ENCODE results near the gene C2orf49.

The C2orf49 gene

DNA sequence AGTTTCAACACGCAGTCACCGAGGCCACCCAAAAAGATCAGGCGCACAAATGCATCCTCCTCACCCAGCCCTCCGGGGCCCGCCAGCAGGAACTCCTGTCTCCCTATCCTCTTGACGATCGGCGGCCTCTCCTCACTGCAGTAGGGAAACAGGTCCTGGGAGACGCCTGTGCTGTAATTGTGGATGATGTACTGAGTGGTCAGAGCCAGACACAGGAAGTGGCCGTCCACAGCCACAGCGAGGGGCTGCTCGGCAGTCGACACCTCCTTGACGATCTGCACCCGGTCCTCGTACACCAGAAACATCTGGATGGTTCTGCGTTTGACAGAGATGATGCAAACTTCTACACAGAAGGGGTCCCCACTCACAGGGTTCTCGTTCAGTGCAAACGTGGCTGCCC is 29.8 kb upstream of the C2orf49 start:
- peaks cover 6% of the 10 kb centered on the region for H3K4me1 ChIP-seq (ENCODE audit: insufficient read depth, insufficient read length)
- no peak overlapping the region for H3K4me3 ChIP-seq (ENCODE audit: insufficient read length, low read depth)
- no peaks in the 10 kb centered on the region for H3K27me3 ChIP-seq (ENCODE audit: insufficient read depth, insufficient read length)
- peaks cover 23% of the 10 kb centered on the region for H3K36me3 ChIP-seq (ENCODE audit: insufficient read depth, insufficient read length, low read length)
- H3K9me3 ChIP-seq (ENCODE audit: insufficient read depth, low read length), result no peaks in the 10 kb centered on the region
- no peak overlapping the region for H3K9ac ChIP-seq (ENCODE audit: insufficient read length, low read depth)
- no peak for DNase-seq (ENCODE audit: low read depth, low spot score)
- TF ChIP-seq ZNF274 (IDR thresholded peaks at IDR 0.05; ENCODE audit: low read depth, low read length) (no peak), SUZ12 (IDR thresholded peaks at IDR 0.05; ENCODE audit: extremely low read depth, insufficient read depth, insufficient read length) (no peak), YY1 (IDR thresholded peaks at IDR 0.05; ENCODE audit: insufficient read depth, insufficient read length) (no peak)

DNA sequence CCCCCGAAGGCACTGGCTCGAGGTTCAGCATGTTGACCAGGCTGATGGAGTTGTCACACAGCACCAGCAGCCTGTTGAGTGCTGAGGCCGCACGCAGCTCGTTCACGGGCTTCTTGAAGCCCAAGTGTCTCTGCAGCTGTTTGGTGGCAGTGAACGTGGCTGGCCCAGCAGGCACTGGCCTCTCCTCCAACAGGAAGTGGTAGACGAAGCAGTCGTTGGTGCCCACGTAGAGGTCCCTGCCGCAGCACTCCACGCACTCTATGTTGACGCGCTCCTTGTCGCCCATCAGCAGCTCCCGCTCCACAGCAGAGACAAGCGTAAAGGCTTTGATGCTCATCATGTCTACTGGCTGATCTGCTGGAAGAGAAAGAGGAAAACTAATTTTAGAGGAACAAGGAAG is 29.4 kb upstream of the C2orf49 start:
- H3K9ac ChIP-seq (ENCODE audit: insufficient read length, low read depth), result no peak overlapping the region
- peaks cover 6% of the 10 kb centered on the region for H3K4me1 ChIP-seq (ENCODE audit: insufficient read depth, insufficient read length)
- DNase-seq (ENCODE audit: low read depth, low spot score), result no peak
- TF ChIP-seq SUZ12 (IDR thresholded peaks at IDR 0.05; ENCODE audit: extremely low read depth, insufficient read depth, insufficient read length), result no peak
- no peak for TF ChIP-seq YY1 (IDR thresholded peaks at IDR 0.05; ENCODE audit: insufficient read depth, insufficient read length)
- H3K36me3 ChIP-seq (ENCODE audit: insufficient read depth, insufficient read length, low read length), result peaks cover 23% of the 10 kb centered on the region
- no peak overlapping the region for H3K4me3 ChIP-seq (ENCODE audit: insufficient read length, low read depth)
- no peaks in the 10 kb centered on the region for H3K9me3 ChIP-seq (ENCODE audit: insufficient read depth, low read length)
- no peaks in the 10 kb centered on the region for H3K27me3 ChIP-seq (ENCODE audit: insufficient read depth, insufficient read length)

DNA sequence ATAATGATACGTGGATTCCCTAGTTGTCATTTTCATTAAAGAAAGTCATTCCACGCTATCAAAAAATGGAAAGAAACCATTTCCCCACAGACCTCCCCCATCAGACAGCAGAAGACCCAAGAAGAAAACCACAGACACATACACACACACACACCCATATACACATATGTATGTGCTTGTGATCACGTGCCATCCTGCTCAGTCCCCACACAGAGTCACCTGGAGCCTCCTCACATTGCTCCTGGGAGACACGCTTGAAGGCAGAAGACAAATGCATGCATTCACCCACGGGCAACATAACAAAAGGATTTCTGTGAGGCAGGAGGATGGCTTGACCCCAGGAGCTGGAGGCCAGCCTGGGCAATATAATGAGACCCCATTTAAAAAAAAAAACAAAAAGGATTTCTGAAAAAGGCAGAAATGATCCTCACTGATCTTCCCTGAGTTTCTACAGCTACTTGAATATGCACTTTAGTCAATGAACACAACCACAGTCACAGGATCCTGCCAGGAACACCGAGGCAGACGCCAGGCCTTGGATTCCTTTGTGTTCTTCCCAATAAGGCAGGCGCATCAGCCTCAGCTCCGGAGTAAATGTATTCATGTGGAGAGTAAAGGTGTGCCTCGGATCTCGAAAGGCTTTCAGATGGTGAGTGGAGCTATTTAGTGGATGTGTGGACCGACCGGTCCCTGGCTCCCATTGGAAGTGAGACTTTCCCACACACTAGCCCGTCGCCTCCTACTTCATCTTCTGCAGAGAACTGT is 28.8 kb upstream of the C2orf49 start:
- no peak for DNase-seq (ENCODE audit: low read depth, low spot score)
- Histone ChIP-seq H3K36me3 (ENCODE audit: insufficient read depth, insufficient read length, low read length) (peaks cover 23% of the 10 kb centered on the region), H3K4me3 (ENCODE audit: insufficient read length, low read depth) (no peak overlapping the region), H3K9me3 (ENCODE audit: insufficient read depth, low read length) (no peaks in the 10 kb centered on the region), H3K27me3 (ENCODE audit: insufficient read depth, insufficient read length) (no peaks in the 10 kb centered on the region), H3K9ac (ENCODE audit: insufficient read length, low read depth) (no peak overlapping the region), H3K4me1 (ENCODE audit: insufficient read depth, insufficient read length) (peaks cover 6% of the 10 kb centered on the region)
- no peak for TF ChIP-seq YY1 (IDR thresholded peaks at IDR 0.05; ENCODE audit: insufficient read depth, insufficient read length)
- no peak for TF ChIP-seq ZNF274 (IDR thresholded peaks at IDR 0.05; ENCODE audit: low read depth, low read length)

DNA sequence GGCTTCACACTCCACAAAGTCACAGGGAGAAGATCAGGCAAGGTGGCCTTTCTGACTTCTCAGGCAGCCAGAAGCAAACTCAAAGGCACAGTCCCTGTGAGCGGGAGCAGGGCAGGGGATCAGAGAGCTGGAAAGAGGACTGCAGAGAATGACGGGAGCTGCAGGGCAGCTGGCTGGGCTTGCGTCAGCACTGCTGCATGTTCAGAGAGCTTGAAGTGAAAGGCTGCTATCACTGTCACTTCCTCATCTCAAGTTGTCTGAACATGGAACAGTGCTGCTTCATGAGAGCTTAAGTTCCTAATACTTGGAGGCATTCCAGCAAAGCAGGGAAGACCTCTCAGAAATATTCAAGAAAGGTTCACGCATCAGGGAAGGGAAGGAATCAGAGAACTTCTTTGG is 28.2 kb upstream of the C2orf49 start:
- no peak for DNase-seq (ENCODE audit: low read depth, low spot score)
- TF ChIP-seq SUZ12 (IDR thresholded peaks at IDR 0.05; ENCODE audit: extremely low read depth, insufficient read depth, insufficient read length) (no peak), ZNF274 (IDR thresholded peaks at IDR 0.05; ENCODE audit: low read depth, low read length) (no peak), YY1 (IDR thresholded peaks at IDR 0.05; ENCODE audit: insufficient read depth, insufficient read length) (no peak)
- no peak overlapping the region for H3K9ac ChIP-seq (ENCODE audit: insufficient read length, low read depth)
- no peaks in the 10 kb centered on the region for H3K27me3 ChIP-seq (ENCODE audit: insufficient read depth, insufficient read length)
- no peaks in the 10 kb centered on the region for H3K9me3 ChIP-seq (ENCODE audit: insufficient read depth, low read length)
- peaks cover 23% of the 10 kb centered on the region for H3K36me3 ChIP-seq (ENCODE audit: insufficient read depth, insufficient read length, low read length)
- peaks cover 6% of the 10 kb centered on the region for H3K4me1 ChIP-seq (ENCODE audit: insufficient read depth, insufficient read length)
- H3K4me3 ChIP-seq (ENCODE audit: insufficient read length, low read depth), result no peak overlapping the region

DNA sequence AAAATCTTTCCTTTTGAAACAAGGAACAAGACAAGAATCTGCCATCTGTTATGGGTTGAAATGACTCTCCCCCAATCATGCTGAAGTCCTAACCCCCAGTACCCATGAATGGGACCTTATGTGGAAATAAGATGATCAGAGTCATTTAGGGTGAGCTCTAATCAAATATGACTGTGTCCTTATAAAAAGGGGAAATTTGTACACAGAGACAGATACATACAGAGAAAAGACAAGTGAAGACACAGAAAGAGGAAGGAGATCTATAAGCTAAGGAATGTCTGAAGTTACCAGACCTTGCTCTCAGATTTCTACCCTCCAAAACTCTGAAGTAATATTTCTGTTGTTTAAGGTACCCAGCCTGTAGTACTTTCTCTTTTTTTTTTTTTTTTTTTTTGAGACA is 23.5 kb upstream of the C2orf49 start:
- Histone ChIP-seq H3K27me3 (ENCODE audit: insufficient read depth, insufficient read length) (no peaks in the 10 kb centered on the region), H3K36me3 (ENCODE audit: insufficient read depth, insufficient read length, low read length) (no peaks in the 10 kb centered on the region), H3K4me1 (ENCODE audit: insufficient read depth, insufficient read length) (peaks cover 4% of the 10 kb centered on the region), H3K4me3 (ENCODE audit: insufficient read length, low read depth) (no peak overlapping the region), H3K9ac (ENCODE audit: insufficient read length, low read depth) (no peak overlapping the region), H3K9me3 (ENCODE audit: insufficient read depth, low read length) (no peaks in the 10 kb centered on the region)
- TF ChIP-seq YY1 (IDR thresholded peaks at IDR 0.05; ENCODE audit: insufficient read depth, insufficient read length) (no peak), SUZ12 (IDR thresholded peaks at IDR 0.05; ENCODE audit: extremely low read depth, insufficient read depth, insufficient read length) (no peak), ZNF274 (IDR thresholded peaks at IDR 0.05; ENCODE audit: low read depth, low read length) (no peak)
- no peak for DNase-seq (ENCODE audit: low read depth, low spot score)

DNA sequence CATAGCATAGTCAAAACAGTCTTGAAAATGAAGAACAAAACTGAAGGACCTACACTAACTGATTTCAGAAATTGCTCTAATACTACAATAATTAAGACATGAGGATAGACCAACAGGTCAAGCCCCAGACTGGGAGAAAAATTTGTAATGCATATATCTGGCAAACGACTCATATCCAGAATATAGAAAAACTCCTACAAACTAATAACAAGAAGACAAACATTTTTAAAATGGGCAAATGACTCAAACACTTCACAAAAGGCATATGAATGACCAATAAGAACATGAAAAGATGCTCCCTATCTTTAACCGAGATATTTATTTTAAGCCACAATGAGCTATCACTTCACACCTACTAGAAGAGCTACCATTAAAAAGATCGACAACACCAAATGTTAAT is 22.0 kb upstream of the C2orf49 start:
- H3K4me1 ChIP-seq (ENCODE audit: insufficient read depth, insufficient read length), result no peaks in the 10 kb centered on the region
- no peak for DNase-seq (ENCODE audit: low read depth, low spot score)

DNA sequence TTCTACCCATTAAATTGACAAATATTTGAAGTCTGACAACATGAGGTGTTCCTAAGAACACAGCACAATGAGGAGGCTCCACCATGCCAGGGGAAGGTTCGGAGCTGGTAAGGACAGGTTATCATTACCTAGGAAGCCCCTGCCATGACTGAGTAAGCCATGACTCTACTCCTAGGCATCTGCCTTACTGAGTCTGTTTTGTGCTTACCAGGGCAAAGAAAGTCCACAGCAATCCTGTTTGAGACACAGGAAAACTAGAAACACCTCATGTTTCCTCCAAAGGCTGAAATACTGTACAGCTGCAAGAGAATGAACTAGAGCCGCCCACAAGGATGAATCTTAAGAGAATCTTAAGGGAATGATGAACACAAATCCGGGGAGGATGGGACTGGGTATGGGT is 19.4 kb upstream of the C2orf49 start:
- H3K27me3 ChIP-seq (ENCODE audit: insufficient read depth, insufficient read length), result no peaks in the 10 kb centered on the region
- no peaks in the 10 kb centered on the region for H3K4me1 ChIP-seq (ENCODE audit: insufficient read depth, insufficient read length)
- no peak for TF ChIP-seq SUZ12 (IDR thresholded peaks at IDR 0.05; ENCODE audit: extremely low read depth, insufficient read depth, insufficient read length)
- no peak for TF ChIP-seq YY1 (IDR thresholded peaks at IDR 0.05; ENCODE audit: insufficient read depth, insufficient read length)
- TF ChIP-seq ZNF274 (IDR thresholded peaks at IDR 0.05; ENCODE audit: low read depth, low read length), result no peak
- H3K4me3 ChIP-seq (ENCODE audit: insufficient read length, low read depth), result no peak overlapping the region
- no peaks in the 10 kb centered on the region for H3K36me3 ChIP-seq (ENCODE audit: insufficient read depth, insufficient read length, low read length)
- H3K9me3 ChIP-seq (ENCODE audit: insufficient read depth, low read length), result no peaks in the 10 kb centered on the region
- H3K9ac ChIP-seq (ENCODE audit: insufficient read length, low read depth), result no peak overlapping the region
- no peak for DNase-seq (ENCODE audit: low read depth, low spot score)

More for the DNA sequence above, 22.0 kb upstream of the C2orf49 start:
- no peak overlapping the region for H3K9ac ChIP-seq (ENCODE audit: insufficient read length, low read depth)
- TF ChIP-seq ZNF274 (IDR thresholded peaks at IDR 0.05; ENCODE audit: low read depth, low read length) (no peak), YY1 (IDR thresholded peaks at IDR 0.05; ENCODE audit: insufficient read depth, insufficient read length) (no peak), SUZ12 (IDR thresholded peaks at IDR 0.05; ENCODE audit: extremely low read depth, insufficient read depth, insufficient read length) (no peak)
- no peaks in the 10 kb centered on the region for H3K27me3 ChIP-seq (ENCODE audit: insufficient read depth, insufficient read length)
- no peaks in the 10 kb centered on the region for H3K9me3 ChIP-seq (ENCODE audit: insufficient read depth, low read length)
- no peaks in the 10 kb centered on the region for H3K36me3 ChIP-seq (ENCODE audit: insufficient read depth, insufficient read length, low read length)
- H3K4me3 ChIP-seq (ENCODE audit: insufficient read length, low read depth), result no peak overlapping the region

Measured in NT2/D1 (cell line).